M059J (cell line): Measurements from ENCODE around the gene CD300C. TPM values are rescaled to one million over a fixed set of nuclear protein-coding genes. Genes with fewer than 3 reads are reported as not detected.
A peak's percentile ranks its signal among the peaks of the same experiment; 100 is the strongest.
"Not testable (repeated sequence)": the region's sequence is repeated elsewhere in the genome, so short reads cannot be mapped to it uniquely, and the experiment has no call there.

Experiments used
- DNase-seq: peaks from one replicate; pipeline ENCODE4 v3.0.0-alpha.2; 2012; ENCODE audit warnings: low read depth
- total RNA-seq: library from RNA; depleted of rRNA; stranded (reverse); fragments of >200 nt; shearing (Covaris generic); gene quantifications from 2 replicates; pipeline ENCODE4 v1.2.3, GENCODE V29; 2014; rRNA removed

CD300C gene
- 0.84 TPM in 1 of 2 replicates, not detected in the other for total RNA-seq

- DNase-seq: peak; percentile 36
These were observed at the start of gene CD300C for GRCh38 chr17:74545843-74546230. CD300C (minus strand) TSS chr17:74546115; CDS start chr17:74545782, 333 bp downstream.

DNA sequence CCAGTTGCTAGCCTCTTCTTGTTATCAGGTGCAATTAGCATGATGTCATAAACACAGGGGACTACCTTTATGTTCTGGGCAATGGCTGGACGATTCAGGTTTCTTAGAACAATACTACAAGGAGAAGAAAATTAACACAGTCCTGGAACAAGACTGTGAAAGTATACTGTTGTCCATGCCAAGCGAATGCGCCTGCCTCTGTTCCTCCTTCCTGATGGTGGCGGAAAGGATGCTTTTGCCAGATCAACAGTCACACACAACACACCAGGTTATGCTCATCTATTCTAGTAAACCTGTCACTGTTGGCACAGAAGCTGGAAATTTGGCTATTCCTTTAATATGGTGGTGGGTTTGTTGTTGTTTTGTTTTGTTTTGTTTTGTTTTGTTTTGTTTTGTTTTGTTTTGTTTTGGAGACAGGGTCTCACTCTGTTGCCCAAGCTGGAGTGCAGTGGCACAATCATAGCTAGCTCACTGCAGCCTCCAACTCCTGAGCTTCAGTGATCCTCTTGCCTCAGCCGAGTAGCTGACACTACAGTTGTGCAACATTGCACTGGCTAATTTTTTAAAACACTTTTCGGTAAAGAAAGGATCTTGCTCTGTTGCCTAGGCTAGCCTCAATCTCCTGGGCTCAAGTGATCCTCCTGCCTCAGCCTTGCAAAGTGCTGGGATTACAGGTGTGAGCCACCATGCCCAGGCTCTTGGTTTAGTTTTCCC, 49.3 kb upstream of the CD300C start:
- no peak for DNase-seq

DNA sequence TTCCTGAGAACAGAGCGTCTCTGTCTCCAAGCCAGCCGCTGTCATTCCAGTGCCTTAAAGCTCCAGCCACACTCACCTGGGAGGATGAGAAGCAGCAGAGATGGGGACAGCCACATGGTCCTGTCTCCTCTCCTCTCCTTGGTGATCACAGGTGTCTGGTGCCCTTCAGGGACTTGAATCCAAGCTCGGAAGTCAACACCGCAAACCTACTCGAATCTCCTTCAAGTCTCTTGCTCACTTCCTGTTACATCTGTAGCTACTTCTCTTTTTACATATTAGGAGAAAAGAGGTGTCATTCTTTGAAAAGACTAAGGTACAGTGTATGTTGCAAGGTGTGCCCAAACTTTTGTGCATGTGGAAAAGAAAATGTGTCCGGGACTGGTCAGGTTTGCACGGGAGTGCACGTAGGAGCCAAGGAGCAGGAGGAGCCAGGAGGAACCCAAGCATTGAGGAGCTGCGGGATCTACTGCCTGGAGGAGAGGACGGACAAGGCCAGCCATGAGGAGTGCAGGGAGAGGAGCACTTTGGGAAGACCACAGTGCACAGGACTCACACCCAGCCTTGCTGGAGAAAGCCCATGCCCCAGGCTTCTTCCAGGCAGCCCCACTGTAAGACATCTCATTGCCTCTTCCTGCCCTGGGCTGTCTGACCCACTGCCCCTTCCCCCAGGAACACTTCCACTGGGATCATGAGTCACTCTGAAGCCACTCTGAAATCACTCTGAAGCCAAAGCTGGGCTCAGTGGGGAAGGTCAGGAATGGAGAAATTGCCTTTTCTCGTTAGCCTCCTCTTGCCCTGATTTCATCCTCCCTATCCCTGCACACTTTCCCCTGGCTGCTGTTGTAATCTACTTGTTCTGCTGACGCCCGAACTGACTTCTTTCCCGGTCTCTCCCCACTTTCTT, 46.4 kb upstream of the CD300C start, which contains the start of gene CD300LD:
CD300LD (minus strand) TSS at position 197 of the 904 bp plus-strand sequence; CDS start at position 116, 81 bp downstream.
- DNase-seq: peak; percentile 43

DNA sequence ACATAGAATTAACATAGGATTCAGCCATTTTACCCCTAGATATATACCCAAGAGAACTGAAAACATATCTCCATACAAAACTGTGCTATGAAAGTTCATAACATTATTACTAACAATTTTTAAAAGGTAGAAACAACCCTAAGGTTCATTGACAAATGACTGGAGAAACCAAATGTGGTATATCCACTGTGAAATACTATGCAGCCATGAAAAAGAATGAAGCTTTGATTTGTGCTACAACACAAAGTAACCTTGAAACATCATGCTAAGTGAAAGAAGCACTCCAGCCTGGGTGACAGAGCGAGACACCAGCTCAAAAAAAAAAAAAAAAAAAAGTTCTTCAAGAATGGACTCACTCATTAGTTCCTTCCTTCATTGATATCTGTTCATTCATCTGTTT, 45.6 kb upstream of the CD300C start:
- DNase-seq: no peak

DNA sequence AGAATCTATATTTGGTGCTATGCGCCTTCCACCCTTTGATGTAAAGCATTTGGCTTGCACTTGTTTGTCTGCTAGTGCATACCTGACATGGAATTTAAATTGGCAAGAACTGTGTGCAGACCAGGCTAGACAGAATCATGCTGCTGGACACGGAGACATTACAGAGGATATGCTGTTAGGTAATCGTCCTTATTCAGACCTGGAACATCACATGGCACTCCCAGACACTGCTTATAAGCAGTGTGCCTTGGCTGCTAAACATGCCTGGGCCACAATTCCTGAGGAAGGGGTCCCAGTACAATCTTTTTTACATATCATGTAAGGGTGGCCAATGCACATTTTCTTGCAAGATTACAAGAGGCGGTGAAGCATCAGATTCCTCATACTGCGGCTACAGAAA, 39.8 kb upstream of the CD300C start:
- DNase-seq: no peak

GRCh38 chr17:74584292-74585060, 38.6 kb upstream of the CD300C start:
- no peak for DNase-seq

- no peak for DNase-seq
These were observed 36.7 kb upstream of the CD300C start for GRCh38 chr17:74582633-74583032.

DNA sequence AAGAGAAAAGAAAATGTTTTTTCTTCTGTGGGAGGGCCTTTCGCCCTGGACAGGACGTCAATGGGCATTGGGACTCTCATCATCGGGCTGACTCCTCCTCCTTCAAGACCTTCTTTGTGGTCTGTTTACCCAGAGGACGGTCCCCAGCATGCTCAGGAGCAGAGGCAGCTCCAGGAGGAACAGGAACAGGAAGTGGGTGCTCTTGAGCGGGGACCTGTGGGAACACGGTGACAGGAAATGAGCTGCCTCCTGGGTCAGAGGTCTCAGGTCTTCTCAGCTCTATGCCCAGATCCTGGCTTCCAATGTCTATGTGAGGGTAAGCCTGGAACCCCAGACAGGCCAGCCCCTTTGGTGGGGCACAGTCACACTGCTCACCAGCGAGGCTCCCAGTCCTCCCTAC, 34.0 kb upstream of the CD300C start:
- DNase-seq: no peak

DNA sequence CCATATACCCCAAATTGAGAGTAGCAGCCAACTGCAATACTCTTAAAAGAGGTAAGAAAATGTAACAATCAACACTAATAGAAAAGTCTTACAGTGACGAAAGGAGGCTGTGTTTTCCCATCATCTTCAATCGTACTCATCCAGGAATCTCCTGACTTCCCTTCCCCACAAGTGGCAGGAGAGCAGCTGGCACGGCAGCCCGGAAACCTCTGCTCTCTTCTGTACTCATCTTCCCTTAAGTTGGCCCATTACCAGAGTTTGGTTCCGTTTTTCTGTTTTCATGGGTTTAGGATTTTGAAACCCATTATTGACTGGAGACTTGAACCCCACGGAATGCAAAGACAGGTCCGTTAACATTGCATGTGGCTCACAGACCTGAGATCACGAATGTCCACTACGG, 33.1 kb upstream of the CD300C start:
- no peak for DNase-seq

GRCh38 chr17:74574489-74575142, 28.7 kb upstream of the CD300C start:
- DNase-seq: no peak

DNA sequence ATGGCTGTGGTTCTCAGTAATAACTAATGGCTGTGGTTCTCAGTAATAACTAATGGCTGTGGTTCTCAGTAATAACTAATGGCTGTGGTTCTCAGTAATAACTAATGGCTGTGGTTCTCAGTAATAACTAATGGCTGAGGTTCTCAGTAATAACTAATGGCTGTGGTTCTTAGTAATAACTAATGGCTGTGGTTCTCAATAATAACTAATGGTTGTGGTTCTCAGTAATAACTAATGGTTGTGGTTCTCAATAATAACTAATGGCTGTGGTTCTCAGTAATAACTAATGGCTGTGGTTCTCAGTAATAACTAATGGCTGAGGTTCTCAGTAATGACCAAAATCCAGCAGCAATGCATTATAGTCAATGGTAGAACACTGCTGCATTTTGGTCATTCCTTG, 27.7 kb upstream of the CD300C start:
- not testable (repeated sequence) for DNase-seq

- DNase-seq: no peak
These were observed 27.3 kb upstream of the CD300C start for GRCh38 chr17:74573169-74573568.

DNA sequence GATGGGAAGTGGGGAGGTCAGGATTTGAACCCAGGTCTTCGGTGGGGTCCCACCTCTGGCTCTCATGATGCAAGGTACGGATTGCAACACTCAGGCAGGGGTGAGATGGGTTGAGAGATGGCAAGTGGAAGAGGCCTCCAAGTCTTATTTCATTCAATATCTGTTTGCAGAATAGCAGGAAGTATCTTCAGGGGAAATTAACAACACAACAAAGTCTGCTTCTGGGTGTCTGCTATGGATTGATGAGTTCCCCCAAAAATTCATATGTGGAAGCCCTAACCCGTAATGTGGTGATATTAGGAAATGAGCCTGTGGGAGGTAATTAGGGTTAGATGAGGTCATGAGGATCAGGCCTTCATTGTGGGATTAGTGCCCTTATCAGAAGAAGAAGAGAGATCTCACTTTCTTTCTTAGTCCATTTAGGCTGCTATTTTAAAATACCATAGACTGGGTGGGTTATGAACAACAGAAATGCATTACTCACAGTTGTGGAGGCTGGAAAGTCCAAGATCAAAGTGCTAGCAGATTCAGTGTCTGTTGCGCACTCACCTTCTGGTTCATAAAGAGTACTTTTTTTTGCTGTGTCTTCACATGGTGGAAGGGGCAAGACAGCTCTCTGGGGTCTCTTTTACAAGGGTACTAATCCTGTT, 25.8 kb upstream of the CD300C start:
- no peak for DNase-seq

DNA sequence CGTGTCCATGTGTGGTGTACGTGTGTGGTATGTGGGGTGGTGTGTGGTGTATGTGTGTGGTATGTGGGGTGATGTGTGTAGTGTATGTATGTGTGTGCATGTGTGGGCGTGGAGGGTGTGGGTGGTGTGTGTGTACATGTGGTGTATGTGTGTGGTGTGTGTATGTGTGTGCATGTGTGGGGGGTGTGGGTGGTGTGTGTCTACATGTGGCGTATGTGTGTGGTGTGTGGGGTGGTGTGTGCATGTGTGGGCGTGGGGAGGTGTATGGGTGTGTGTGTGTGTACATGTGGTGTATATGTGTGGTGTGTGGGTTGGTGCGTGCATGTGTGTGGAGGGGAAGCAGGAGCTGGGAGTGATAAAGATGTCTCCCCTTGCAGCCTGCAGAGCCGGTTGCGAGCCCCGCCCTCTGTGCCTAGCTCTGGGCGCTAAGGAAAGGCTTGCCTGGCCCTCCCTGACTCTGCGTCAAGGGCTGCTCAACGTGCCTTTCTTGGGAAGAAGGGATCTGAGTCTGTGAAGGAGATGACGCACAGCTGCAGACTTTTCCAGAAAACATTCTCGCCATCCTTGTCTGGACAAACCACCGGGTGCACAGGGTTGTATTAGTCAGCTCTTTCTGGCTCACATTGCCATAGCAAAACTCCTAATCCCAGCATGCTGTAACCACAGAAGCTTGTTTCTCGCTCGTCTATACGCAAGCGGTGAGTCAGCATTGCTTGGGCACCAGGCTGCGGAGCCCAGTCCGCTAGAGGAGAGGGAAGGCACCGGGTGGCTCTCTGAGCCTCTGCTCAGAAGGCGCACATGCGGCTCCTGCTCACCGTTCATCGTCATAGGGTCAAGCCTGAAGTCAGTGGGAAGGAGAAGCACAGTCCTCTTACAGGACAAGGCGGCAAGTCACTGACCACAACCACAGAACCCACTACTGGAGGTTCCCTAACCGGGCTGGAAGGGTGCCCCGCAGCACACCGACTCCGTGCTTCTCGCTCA, 23.4 kb upstream of the CD300C start:
- peak; percentile 99 for DNase-seq

- DNase-seq: peak; percentile 13
These were observed 22.4 kb upstream of the CD300C start for GRCh38 chr17:74568106-74568873.

- peak; percentile 62 for DNase-seq
These were observed 21.5 kb upstream of the CD300C start, which contains the start of gene CD300H for GRCh38 chr17:74567397-74567796. CD300H (minus strand) TSS chr17:74567509.

DNA sequence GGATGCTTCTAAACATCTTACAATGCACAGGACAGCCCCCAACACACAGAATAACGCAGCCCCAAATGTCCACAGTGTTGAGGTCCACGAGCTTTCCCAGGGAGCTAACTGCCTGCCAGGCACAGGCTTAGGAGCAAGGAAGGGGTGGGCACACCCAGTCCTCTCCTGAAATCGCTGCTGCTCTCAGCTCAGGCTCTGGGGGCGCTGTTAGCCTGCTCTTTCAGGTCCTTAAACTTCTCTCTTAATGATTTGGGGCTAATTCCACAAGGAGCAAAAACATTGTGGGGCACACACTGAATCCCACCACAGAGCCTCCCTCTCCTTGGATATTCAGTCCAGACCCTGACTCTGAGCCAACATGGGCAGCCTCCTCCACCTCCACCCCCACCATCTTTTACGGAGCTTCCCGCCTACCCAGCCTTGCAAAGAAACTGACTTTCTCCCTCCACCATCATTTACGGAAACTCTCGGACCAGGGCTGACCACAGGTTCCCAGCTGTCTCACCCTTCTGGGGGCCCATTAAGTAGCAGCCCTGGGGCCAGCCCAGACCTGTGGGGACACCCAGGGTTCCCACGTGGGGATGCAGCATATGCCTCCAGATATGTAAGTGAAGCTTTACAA, 20.3 kb upstream of the CD300C start:
- peak; percentile 46 for DNase-seq

DNA sequence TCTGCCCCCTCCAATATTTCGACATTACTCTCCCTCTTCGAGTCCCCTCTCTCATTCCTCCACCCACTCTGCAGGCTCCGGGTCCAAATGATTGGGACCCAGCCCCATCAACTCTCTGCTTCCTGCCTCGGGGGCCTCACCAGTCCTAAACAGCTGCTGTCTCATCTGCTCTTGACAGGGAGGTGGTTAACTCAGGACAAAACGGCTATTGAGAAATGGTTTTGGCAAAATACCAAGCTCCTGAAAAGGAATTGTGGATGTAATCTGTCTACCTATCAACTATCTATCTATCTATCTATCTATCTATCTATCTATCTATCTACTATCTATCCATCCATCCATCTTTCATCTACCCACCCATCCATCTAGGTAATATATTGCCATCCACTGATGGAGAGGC, 19.2 kb upstream of the CD300C start:
- no peak for DNase-seq
